Hepatocyte (in vitro differentiated cells): ENCODE data around the gene PCDHGA9.

Source experiments
- CTCF ChIP-seq: fragments of 200-600 bp; sonication (generic); IDR thresholded peaks from 2 replicates; pipeline ENCODE4 v1.5.1; 2016; ENCODE audit warnings: antibody characterized with exemption, mild to moderate bottlenecking; ENCODE audit not compliant: poor library complexity
- EZH2phosphoT487 ChIP-seq: fragments of 200-600 bp; sonication (generic); IDR thresholded peaks from one replicate; pipeline ENCODE4 v1.6.1; 2018; ENCODE audit warnings: antibody characterized with exemption, mild to moderate bottlenecking, low read depth, moderate library complexity; ENCODE audit not compliant: unreplicated experiment, severe bottlenecking

GRCh38 chr5:141354900-141355469 lies 47.6 kb upstream of the PCDHGA9 start, which contains the start of gene PCDHGA4:
- TF ChIP-seq CTCF (no peak), EZH2phosphoT487 (no peak)
